HL-60/S4 (cell line): ENCODE data around the gene NPLOC4.
"Not testable (repeated sequence)": the region's sequence is repeated elsewhere in the genome, so short reads cannot be mapped to it uniquely, and the experiment has no call there.

Experiments used
- in situ Hi-C: fragments of 300-500 bp; cut with MboI; formaldehyde crosslinking; loops from 2 replicates; pipeline ENCODE4 v1.14.3; 2022; ENCODE audit warnings: low sequenced_read_pairs

The NPLOC4 gene

DNA sequence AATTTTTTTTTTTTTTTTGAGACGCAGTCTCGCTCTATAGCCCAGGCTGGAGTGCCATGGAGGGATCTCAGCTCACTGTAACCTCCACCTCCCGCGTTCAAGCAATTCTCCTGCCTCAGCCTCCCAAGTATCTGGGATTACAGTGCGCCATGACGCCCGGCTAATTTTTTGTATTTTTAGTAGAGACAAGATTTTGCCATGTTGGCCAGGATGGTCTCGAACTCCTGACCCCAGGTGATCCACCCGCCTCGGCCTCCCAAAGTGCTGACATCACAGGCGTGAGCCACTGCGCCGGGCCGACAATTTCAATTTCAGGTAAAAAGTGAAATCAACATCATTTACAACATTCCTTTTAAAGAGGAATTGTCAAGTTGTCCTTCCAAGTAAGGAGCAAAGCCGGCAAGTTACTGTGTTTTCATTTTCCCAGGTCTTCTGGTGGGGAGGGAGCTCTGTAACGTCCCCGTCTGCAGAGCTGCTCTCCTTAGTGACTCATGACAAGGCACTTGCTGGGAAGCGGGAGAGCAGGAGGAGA is 873 bp downstream of the NPLOC4 start:
- in situ Hi-C loops, result no loop called here

DNA sequence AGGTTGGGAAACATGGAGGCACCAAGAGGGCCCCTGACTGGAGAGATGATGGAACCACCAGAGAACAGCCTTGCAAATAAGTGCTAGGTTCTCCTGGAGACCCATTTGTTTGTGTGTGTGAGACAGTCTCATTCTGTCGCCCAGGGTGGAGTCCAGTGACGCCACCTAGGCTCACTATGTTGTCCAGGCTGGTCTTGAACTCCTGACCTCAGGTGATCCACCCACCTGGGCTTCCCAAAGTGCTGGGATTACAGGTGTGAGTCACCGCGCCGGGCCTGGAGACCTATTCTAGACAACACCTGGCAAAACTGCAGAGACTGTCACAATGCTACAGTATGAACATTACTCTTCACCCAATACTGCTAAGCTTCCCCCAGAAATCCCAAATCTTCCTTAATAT is 1.5 kb downstream of the NPLOC4 start:
- in situ Hi-C loops, result no loop called here

DNA sequence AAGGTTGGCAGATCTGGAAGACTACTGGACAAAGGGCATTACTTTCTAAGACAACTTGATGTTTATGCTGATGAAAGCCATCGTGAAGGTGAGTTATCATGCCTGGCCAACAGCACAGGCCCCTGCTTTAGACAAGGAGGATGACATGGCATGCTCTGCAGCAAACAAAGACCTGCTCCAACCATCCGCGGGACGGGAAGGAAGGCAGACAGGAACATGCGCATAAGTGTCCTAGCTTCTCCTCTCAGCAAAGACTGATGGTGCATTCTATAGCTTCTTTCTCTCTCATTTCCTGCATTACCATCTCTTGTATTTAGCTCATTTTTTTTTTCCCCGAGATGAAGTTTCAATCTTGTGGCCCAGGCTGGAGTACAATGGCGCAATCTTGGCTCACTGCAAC is 5.4 kb downstream of the NPLOC4 start:
- in situ Hi-C loops, result no loop called here

- in situ Hi-C loops, result no loop called here
Observed at GRCh38 chr17:81630274-81630673, 6.6 kb downstream of the NPLOC4 start.

DNA sequence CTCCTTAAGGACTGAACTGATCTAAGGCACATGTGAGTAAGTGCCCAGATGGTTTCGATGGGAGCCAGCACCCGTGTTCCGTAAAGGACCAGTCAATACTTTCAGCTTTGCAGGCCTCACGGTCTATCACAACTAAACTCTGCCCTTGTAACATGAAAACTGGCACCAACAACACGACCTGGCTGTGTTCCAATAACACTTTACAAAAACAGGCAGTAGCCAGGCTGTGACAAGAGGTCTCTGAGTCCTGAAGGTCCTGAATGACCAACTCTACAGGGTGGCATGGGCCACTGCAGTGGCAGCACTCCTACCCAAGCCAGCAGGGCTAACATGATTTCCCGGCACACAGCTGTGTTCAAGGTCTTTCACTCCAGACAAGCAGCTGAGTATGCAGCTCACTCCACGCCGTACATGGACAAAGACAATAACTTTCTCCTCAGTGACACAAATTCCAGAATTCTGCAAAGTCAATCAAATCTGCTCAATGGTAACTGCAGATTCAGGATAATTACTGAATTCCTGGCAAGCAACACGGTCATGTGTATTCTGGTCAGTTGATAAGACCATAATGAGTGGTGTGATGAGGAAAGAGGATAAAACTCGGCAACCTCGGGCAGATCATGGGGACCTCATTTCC is 15.3 kb downstream of the NPLOC4 start:
- in situ Hi-C loops, result no loop called here

GRCh38 chr17:81618307-81618706 is 18.6 kb downstream of the NPLOC4 start:
- in situ Hi-C loops, result not testable (repeated sequence)

- in situ Hi-C loops, result no loop called here
Observed at GRCh38 chr17:81616877-81617276, 20.0 kb downstream of the NPLOC4 start.

GRCh38 chr17:81615401-81615930 is 21.4 kb downstream of the NPLOC4 start:
- in situ Hi-C loops, result no loop called here

- in situ Hi-C loops, result no loop called here
Observed at GRCh38 chr17:81612172-81612970, 24.5 kb downstream of the NPLOC4 start.

- in situ Hi-C loops, result no loop called here
Observed at GRCh38 chr17:81609541-81610311, 27.2 kb downstream of the NPLOC4 start.

GRCh38 chr17:81608605-81609004 is 28.3 kb downstream of the NPLOC4 start:
- in situ Hi-C loops, result no loop called here

DNA sequence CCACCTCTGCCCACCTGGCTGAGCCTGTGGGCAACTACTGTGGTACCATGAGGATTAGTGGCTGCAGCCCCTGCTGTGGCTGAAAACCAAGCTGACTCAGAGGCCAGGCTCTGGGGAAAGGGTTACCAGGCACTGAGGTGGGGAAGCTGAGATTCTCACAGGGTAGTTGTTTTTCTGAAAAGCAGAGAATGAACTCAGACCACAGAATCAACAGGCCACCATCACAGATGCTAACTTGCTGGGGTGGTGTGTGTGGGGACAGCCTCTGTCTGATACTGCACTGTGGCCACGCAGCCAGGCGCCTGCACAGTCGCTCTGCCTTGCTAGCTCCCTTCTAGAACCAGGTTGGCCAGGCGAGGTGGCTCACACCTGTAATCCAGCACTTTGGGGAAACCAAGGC is 28.8 kb downstream of the NPLOC4 start:
- in situ Hi-C loops, result no loop called here

DNA sequence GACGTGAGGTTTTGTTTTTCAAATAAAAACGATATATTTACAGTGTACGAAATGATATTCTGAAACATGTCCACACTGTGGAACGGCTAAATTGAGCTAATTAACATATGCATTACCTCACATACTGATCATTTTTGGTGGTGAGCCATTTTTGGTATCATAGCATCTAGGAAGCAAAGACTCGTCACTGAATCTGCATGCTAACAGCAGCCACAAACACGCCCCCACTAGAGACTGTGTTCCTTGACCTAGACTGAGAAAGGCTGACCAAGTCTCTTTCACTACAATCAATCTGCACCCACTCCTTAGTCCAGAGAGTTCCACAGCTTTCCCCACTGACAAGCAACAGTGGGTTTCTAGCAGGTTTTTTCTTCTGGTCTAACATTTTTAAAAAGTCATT is 29.5 kb downstream of the NPLOC4 start:
- in situ Hi-C loops, result no loop called here

- in situ Hi-C loops, result no loop called here
Observed at GRCh38 chr17:81603846-81604610, 32.9 kb downstream of the NPLOC4 start.

DNA sequence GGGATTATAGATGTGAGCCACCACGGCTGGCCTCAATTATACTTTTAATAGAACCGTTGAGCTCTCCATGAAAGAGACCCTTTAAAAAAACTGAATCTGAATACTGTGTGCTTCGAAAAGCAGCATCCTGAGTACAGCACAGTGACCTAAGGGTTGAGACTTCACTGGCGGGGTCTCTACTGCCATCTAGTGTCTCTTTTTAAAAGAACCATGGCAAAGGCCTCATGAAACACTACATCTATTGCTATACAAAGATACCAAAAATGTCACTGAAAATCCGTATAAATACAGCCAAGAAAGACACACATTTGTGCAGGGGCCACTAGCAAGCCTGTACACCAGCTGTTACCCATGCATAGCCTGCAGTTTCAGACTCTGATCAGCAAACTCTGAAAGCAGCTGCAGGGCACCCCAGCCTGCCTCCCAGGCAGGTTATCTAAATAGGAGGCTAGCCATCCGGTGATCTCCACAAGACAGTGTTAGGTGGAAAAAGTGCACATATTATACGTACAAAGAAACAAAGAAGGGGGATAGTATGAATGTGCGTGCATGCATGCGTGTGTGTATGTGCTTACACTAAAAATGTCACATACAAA is 35.3 kb downstream of the NPLOC4 start:
- in situ Hi-C loops, result no loop called here

GRCh38 chr17:81599719-81600486 is 37.0 kb downstream of the NPLOC4 start:
- in situ Hi-C loops, result loop anchor here (25.0 kb wide), 1 partner anchor 338 kb away; no protein-coding TSS in a partner anchor

DNA sequence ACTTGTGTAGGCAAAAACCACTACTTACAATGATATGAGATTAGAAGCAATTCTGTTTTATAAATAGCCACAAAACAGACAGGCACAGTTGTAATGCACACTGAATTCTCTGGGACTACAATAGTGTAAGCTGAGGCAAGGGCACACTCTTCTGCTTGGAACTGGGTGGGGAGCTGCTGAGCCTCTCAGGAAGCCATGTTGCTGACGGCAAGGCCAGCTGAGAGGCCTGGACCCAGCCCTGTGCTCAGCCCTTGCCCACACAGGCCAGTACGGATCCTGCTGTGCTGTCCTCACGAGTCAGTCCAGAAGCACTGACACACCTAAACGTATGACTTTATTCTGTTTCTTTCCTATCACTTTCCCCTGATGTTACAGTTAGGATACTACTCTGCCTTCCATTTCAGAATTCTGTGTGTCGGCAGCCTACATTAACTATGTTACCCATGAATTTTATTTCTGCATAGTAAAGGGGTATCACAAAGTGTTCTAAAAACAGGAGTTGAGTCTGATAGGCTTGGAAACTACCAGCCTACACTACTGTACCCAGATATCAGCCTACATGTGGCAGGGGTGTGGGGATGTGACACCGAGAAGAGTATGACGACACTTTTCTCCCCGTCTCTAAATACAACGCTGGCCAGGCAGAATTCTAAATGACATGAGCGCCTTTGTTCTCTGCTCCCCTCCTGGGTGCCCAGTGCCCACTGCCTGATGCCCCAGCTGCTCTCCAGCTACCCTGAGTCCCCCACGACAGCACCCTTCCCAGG is 43.6 kb downstream of the NPLOC4 start:
- in situ Hi-C loops, result loop anchor here (25.0 kb wide), 1 partner anchor 331 kb away; no protein-coding TSS in a partner anchor

DNA sequence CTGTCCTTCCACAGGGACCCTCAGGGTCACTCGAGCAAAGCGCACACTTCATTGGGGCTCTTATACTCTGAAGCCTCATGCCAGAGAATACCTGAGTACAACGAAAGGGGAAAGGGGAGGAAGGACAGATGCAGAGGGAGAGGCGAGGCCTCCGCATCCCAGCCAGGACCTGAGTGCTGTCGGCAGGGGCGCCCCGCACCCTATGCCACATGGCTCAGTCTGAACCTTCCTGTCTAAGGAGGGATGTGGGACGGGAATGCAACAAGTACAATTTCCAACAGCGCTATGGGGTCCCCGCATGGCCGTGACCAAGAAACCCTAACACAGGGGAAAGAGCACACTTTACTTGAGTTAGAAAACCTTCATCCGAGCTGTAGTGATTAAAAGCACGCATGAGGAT is 44.9 kb downstream of the NPLOC4 start:
- in situ Hi-C loops, result loop anchor here (25.0 kb wide), 1 partner anchor 330 kb away; no protein-coding TSS in a partner anchor
